ENCODE measurements around the gene LTC4S.

LTC4S gene

GRCh38 chr5:179839328-179840256, 45.8 kb downstream of the LTC4S start:
- no peak overlapping the region for H3K27ac ChIP-seq (replicated peaks)
- no peak overlapping the region for H3K4me3 ChIP-seq (replicated peaks; ENCODE audit: insufficient read depth, low read length)
- no peaks in the 10 kb centered on the region for H3K27me3 ChIP-seq (ENCODE audit: insufficient read depth, poor library complexity, severe bottlenecking)
- no peak for DNase-seq (ENCODE audit: low read depth in 1 of 2, low spot score in 1 of 2)
- TF ChIP-seq GABPA (IDR thresholded peaks at IDR 0.05; ENCODE audit: low read depth) (no peak), REST (IDR thresholded peaks at IDR 0.05; ENCODE audit: insufficient replicate concordance, low read depth) (no peak), POLR2AphosphoS5 (IDR thresholded peaks at IDR 0.05; ENCODE audit: low read depth) (no peak), SPI1 (IDR thresholded peaks at IDR 0.05; ENCODE audit: borderline replicate concordance, low read depth) (no peak), CTCF (IDR thresholded peaks at IDR 0.05; ENCODE audit: insufficient read depth, low read length) (no peak)

- DNase-seq (ENCODE audit: low read depth in 1 of 2, low spot score in 1 of 2), result no peak
- Histone ChIP-seq H3K27me3 (ENCODE audit: insufficient read depth, poor library complexity, severe bottlenecking) (no peaks in the 10 kb centered on the region), H3K27ac (replicated peaks) (no peak overlapping the region), H3K4me3 (replicated peaks; ENCODE audit: insufficient read depth, low read length) (no peak overlapping the region)
- TF ChIP-seq SPI1 (IDR thresholded peaks at IDR 0.05; ENCODE audit: borderline replicate concordance, low read depth), result no peak
- no peak for TF ChIP-seq GABPA (IDR thresholded peaks at IDR 0.05; ENCODE audit: low read depth)
- no peak for TF ChIP-seq CTCF (IDR thresholded peaks at IDR 0.05; ENCODE audit: insufficient read depth, low read length)
- no peak for TF ChIP-seq POLR2AphosphoS5 (IDR thresholded peaks at IDR 0.05; ENCODE audit: low read depth)
- no peak for TF ChIP-seq REST (IDR thresholded peaks at IDR 0.05; ENCODE audit: insufficient replicate concordance, low read depth)
Measured at GRCh38 chr5:179840321-179840720, 46.5 kb downstream of the LTC4S start.

- H3K27ac ChIP-seq (replicated peaks), result no peak overlapping the region
- no peak for TF ChIP-seq SPI1 (IDR thresholded peaks at IDR 0.05; ENCODE audit: borderline replicate concordance, low read depth)
- TF ChIP-seq CTCF (IDR thresholded peaks at IDR 0.05; ENCODE audit: insufficient read depth, low read length), result no peak
- no peak for TF ChIP-seq GABPA (IDR thresholded peaks at IDR 0.05; ENCODE audit: low read depth)
- TF ChIP-seq POLR2AphosphoS5 (IDR thresholded peaks at IDR 0.05; ENCODE audit: low read depth), result no peak
- TF ChIP-seq REST (IDR thresholded peaks at IDR 0.05; ENCODE audit: insufficient replicate concordance, low read depth), result no peak
- H3K27me3 ChIP-seq (ENCODE audit: insufficient read depth, poor library complexity, severe bottlenecking), result no peaks in the 10 kb centered on the region
- no peak overlapping the region for H3K4me3 ChIP-seq (replicated peaks; ENCODE audit: insufficient read depth, low read length)
- DNase-seq (ENCODE audit: low read depth in 1 of 2, low spot score in 1 of 2), result no peak
Measured at GRCh38 chr5:179840766-179841165, 47.0 kb downstream of the LTC4S start.

All from HL-60 (cell line).